Liver (tissue), 9 donors: ENCODE results near the gene FAM24A. TPM values are rescaled to one million over a fixed set of nuclear protein-coding genes. Genes with fewer than 3 reads are reported as not detected.

Source experiments
- DNase-seq: peaks from one replicate; pipeline ENCODE4 v3.0.0-alpha.2; 2017; ENCODE audit warnings: low spot score
- H3K27ac ChIP-seq, 2 donors: one replicate each; pipeline ENCODE4 v1.7.0; 2013; ENCODE audit warnings: inconsistent platforms in 2 of 2, low read length in 2 of 2, control low read depth in 1 of 2, low read depth in 1 of 2, mild to moderate bottlenecking in 1 of 2
- H3K27me3 ChIP-seq, 4 donors: one replicate each; pipeline versions ENCODE4 v1.6.1 to v1.7.0; 2013; ENCODE audit warnings: low read length in 3 of 4, inconsistent platforms in 1 of 4, mild to moderate bottlenecking in 1 of 4, moderate library complexity in 1 of 4; ENCODE audit not compliant: control insufficient read depth in 4 of 4, insufficient read depth in 4 of 4
- H3K36me3 ChIP-seq, 4 donors: one replicate each; pipeline versions ENCODE4 v1.6.1 to v1.7.0; 2013; ENCODE audit warnings: low read length in 3 of 4, mild to moderate bottlenecking in 3 of 4, low read depth in 1 of 4, moderate library complexity in 1 of 4; ENCODE audit not compliant: control insufficient read depth in 4 of 4, insufficient read depth in 3 of 4
- H3K4me1 ChIP-seq, 4 donors: one replicate each; pipeline versions ENCODE4 v1.6.1 to v1.7.0; 2013; ENCODE audit warnings: low read length in 3 of 4, mild to moderate bottlenecking in 3 of 4, moderate library complexity in 1 of 4; ENCODE audit not compliant: control insufficient read depth in 4 of 4, insufficient read depth in 4 of 4
- H3K4me3 ChIP-seq, 3 donors: one replicate each; pipeline versions ENCODE4 v1.6.1 to v1.7.0; 2013; ENCODE audit warnings: low read length in 3 of 3, control low read depth in 1 of 3, low read depth in 1 of 3, mild to moderate bottlenecking in 1 of 3
- H3K9ac ChIP-seq, 2 donors: one replicate each; pipeline ENCODE4 v1.7.0; 2013; ENCODE audit warnings: low read length in 2 of 2, mild to moderate bottlenecking in 2 of 2, moderate library complexity in 2 of 2, control low read depth in 1 of 2, low read depth in 1 of 2
- H3K9me3 ChIP-seq, 4 donors: one replicate each; pipeline versions ENCODE4 v1.6.1 to v1.7.0; 2013; ENCODE audit warnings: low read length in 3 of 4; ENCODE audit not compliant: control insufficient read depth in 4 of 4
- EGR1 ChIP-seq, 2 donors: IDR thresholded peaks; 2 replicates each; pipeline ENCODE4 v1.6.1; 2016 to 2018; ENCODE audit warnings: antibody characterized with exemption in 2 of 2, low read depth in 2 of 2
- FOXA1 ChIP-seq: IDR thresholded peaks from 2 replicates; pipeline ENCODE4 v1.6.1; 2016; ENCODE audit warnings: antibody characterized with exemption
- FOXA2 ChIP-seq: IDR thresholded peaks from 2 replicates; pipeline ENCODE4 v1.6.1; 2016; ENCODE audit warnings: antibody characterized with exemption
- GABPA ChIP-seq, 2 donors: IDR thresholded peaks in 1 of 2; conservative IDR thresholded peaks in 1 of 2; 2 replicates each; pipeline ENCODE4 v1.6.1; 2016; ENCODE audit warnings: antibody characterized with exemption in 2 of 2, mild to moderate bottlenecking in 1 of 2, moderate library complexity in 1 of 2
- HNF4A ChIP-seq, 2 donors: conservative IDR thresholded peaks; 2 replicates each; pipeline ENCODE4 v1.6.1; 2016; ENCODE audit warnings: antibody characterized with exemption in 2 of 2, mild to moderate bottlenecking in 2 of 2
- HNF4G ChIP-seq: IDR thresholded peaks from 2 replicates; pipeline ENCODE4 v1.6.1; 2016; ENCODE audit warnings: antibody characterized with exemption
- JUND ChIP-seq, 2 donors: IDR thresholded peaks; 2 replicates each; pipeline ENCODE4 v1.6.1; 2016; ENCODE audit warnings: antibody characterized with exemption in 2 of 2
- NR2F2 ChIP-seq: IDR thresholded peaks from 2 replicates; pipeline ENCODE4 v1.6.1; 2016; ENCODE audit warnings: antibody characterized with exemption
- RAD21 ChIP-seq, 2 donors: IDR thresholded peaks; 2 replicates each; pipeline ENCODE4 v1.6.1; 2016; ENCODE audit warnings: antibody characterized with exemption in 2 of 2, mild to moderate bottlenecking in 2 of 2
- TAF1 ChIP-seq: conservative IDR thresholded peaks from 2 replicates; pipeline ENCODE4 v1.6.1; 2016; ENCODE audit warnings: antibody characterized with exemption, mild to moderate bottlenecking
- YY1 ChIP-seq: IDR thresholded peaks from 2 replicates; pipeline ENCODE4 v1.6.1; 2016; ENCODE audit warnings: antibody characterized with exemption, mild to moderate bottlenecking
- WGBS: extraction: QIAGEN DNeasy Blood & Tissue Kit; methylation state at CpG from one replicate; pipeline ENCODE4 v1.1.7; 2013; 5-methylcytosine and 5-hydroxymethylcytosine counted together
- polyA plus RNA-seq, 2 donors: library from polyadenylated mRNA; stranded (reverse) in 1 of 2; unstranded in 1 of 2; fragments of 200-250 nt in 1 of 2; fragments of >200 nt in 1 of 2; fragmentation: Nextera tagmentation in 1 of 2; extraction: Ambion mirVana in 1 of 2; gene quantifications; one replicate each; pipeline versions ENCODE4 v1.2.1 to v1.2.3, GENCODE V29; 2013 to 2015
- total RNA-seq, 2 donors: library from RNA; depleted of rRNA; stranded (reverse); fragments of >200 nt; gene quantifications; one replicate each; pipeline ENCODE4 v1.2.3, GENCODE V29; 2014
- TF ChIP-seq, protein P1 (sequence below): IDR thresholded peaks from 2 replicates; pipeline ENCODE4 v1.6.1; 2016; ENCODE audit warnings: antibody characterized with exemption
- TF ChIP-seq, protein P2 (sequence below): IDR thresholded peaks from 2 replicates; pipeline ENCODE4 v1.6.1; 2016; ENCODE audit warnings: antibody characterized with exemption
- TF ChIP-seq, protein P3 (sequence below): fragments of 150-350 bp; IDR thresholded peaks from 2 replicates; pipeline ENCODE4 v1.5.1; 2017; ENCODE audit warnings: improper control_type of control experiment, low read depth, low read length; ENCODE audit not compliant: missing input control
- TF ChIP-seq, protein P4 (sequence below): IDR thresholded peaks from 2 replicates; pipeline ENCODE4 v1.6.1; 2016; ENCODE audit warnings: antibody characterized with exemption, mild to moderate bottlenecking
- TF ChIP-seq, protein P5 (sequence below): IDR thresholded peaks from 2 replicates; pipeline ENCODE4 v1.6.1; 2016; ENCODE audit warnings: antibody characterized with exemption
- donor health status: healthy.
- donor health status: healthy.
- donor health status: healthy.
- donor health status: healthy.
- donor health status: healthy.

The FAM24A gene, protein sequence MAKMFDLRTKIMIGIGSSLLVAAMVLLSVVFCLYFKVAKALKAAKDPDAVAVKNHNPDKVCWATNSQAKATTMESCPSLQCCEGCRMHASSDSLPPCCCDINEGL
- total RNA-seq (not detected), polyA plus RNA-seq (not detected)

DNA sequence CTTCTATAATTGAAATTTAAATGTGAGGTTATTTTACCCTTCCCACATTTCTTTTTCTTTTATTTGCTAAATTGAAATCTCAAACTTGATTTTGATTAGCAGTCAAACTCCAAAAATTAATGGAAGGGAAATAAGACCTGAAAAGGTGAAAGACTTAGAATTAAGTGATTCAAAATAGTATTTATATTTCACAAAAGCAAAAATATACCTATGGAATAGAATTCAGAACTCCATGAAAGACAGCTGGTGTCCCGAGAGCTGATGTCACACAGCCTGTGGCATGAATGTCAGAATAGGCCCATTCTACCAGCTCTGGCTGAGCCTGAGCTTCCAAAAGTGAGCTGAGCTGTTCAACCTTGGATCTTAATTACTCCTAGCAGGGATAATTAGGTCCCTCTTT lies at the start of gene FAM24A:
Gene FAM24A, plus strand, starts transcription at position 301 of the 400 bp plus-strand sequence. CDS start 1,025 bp downstream, outside the sequence.
- Histone ChIP-seq H3K27me3 (no peaks in the 10 kb centered on the region), H3K4me1 (no peaks in the 10 kb centered on the region), H3K9ac (no peak within 1 kb of the TSS), H3K4me3 (no peak within 1 kb of the TSS), H3K9me3 (no peaks in the 10 kb centered on the region), H3K36me3 (no peaks in the 10 kb centered on the region), H3K27ac (no peak within 1 kb of the TSS)
- TF ChIP-seq, protein P1, sequence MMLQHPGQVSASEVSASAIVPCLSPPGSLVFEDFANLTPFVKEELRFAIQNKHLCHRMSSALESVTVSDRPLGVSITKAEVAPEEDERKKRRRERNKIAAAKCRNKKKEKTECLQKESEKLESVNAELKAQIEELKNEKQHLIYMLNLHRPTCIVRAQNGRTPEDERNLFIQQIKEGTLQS = no peak
- TF ChIP-seq JUND (IDR thresholded peaks at IDR 0.05) = no peak
- TF ChIP-seq HNF4G = no peak
- TF ChIP-seq FOXA2 = no peak
- TF ChIP-seq, protein P2, sequence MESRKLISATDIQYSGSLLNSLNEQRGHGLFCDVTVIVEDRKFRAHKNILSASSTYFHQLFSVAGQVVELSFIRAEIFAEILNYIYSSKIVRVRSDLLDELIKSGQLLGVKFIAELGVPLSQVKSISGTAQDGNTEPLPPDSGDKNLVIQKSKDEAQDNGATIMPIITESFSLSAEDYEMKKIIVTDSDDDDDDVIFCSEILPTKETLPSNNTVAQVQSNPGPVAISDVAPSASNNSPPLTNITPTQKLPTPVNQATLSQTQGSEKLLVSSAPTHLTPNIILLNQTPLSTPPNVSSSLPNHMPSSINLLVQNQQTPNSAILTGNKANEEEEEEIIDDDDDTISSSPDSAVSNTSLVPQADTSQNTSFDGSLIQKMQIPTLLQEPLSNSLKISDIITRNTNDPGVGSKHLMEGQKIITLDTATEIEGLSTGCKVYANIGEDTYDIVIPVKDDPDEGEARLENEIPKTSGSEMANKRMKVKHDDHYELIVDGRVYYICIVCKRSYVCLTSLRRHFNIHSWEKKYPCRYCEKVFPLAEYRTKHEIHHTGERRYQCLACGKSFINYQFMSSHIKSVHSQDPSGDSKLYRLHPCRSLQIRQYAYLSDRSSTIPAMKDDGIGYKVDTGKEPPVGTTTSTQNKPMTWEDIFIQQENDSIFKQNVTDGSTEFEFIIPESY = no peak
- no peak for TF ChIP-seq HNF4A (conservative IDR thresholded peaks at IDR 0.05)
- TF ChIP-seq, protein P3, sequence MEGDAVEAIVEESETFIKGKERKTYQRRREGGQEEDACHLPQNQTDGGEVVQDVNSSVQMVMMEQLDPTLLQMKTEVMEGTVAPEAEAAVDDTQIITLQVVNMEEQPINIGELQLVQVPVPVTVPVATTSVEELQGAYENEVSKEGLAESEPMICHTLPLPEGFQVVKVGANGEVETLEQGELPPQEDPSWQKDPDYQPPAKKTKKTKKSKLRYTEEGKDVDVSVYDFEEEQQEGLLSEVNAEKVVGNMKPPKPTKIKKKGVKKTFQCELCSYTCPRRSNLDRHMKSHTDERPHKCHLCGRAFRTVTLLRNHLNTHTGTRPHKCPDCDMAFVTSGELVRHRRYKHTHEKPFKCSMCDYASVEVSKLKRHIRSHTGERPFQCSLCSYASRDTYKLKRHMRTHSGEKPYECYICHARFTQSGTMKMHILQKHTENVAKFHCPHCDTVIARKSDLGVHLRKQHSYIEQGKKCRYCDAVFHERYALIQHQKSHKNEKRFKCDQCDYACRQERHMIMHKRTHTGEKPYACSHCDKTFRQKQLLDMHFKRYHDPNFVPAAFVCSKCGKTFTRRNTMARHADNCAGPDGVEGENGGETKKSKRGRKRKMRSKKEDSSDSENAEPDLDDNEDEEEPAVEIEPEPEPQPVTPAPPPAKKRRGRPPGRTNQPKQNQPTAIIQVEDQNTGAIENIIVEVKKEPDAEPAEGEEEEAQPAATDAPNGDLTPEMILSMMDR = no peak
- TF ChIP-seq TAF1 = no peak
- TF ChIP-seq, protein P4, sequence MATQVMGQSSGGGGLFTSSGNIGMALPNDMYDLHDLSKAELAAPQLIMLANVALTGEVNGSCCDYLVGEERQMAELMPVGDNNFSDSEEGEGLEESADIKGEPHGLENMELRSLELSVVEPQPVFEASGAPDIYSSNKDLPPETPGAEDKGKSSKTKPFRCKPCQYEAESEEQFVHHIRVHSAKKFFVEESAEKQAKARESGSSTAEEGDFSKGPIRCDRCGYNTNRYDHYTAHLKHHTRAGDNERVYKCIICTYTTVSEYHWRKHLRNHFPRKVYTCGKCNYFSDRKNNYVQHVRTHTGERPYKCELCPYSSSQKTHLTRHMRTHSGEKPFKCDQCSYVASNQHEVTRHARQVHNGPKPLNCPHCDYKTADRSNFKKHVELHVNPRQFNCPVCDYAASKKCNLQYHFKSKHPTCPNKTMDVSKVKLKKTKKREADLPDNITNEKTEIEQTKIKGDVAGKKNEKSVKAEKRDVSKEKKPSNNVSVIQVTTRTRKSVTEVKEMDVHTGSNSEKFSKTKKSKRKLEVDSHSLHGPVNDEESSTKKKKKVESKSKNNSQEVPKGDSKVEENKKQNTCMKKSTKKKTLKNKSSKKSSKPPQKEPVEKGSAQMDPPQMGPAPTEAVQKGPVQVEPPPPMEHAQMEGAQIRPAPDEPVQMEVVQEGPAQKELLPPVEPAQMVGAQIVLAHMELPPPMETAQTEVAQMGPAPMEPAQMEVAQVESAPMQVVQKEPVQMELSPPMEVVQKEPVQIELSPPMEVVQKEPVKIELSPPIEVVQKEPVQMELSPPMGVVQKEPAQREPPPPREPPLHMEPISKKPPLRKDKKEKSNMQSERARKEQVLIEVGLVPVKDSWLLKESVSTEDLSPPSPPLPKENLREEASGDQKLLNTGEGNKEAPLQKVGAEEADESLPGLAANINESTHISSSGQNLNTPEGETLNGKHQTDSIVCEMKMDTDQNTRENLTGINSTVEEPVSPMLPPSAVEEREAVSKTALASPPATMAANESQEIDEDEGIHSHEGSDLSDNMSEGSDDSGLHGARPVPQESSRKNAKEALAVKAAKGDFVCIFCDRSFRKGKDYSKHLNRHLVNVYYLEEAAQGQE = no peak
- no peak for TF ChIP-seq NR2F2
- TF ChIP-seq, protein P5, sequence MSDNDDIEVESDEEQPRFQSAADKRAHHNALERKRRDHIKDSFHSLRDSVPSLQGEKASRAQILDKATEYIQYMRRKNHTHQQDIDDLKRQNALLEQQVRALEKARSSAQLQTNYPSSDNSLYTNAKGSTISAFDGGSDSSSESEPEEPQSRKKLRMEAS = no peak
- TF ChIP-seq YY1 = no peak
- no peak for TF ChIP-seq RAD21 (IDR thresholded peaks at IDR 0.05)
- no peak for TF ChIP-seq GABPA (IDR thresholded peaks at IDR 0.05 in 1 of 2, conservative IDR thresholded peaks at IDR 0.05 in 1 of 2)
- TF ChIP-seq EGR1 (IDR thresholded peaks at IDR 0.05; ENCODE audit: low read depth in 2 of 2) = no peak
- TF ChIP-seq FOXA1 = no peak
- 66% methylated on average over 1 of the region's 1 CpG for whole genome bisulfite sequencing
- DNase-seq = no peak
